ENCODE measurements around the gene PLA2G2D.

- TF ChIP-seq CTCF (IDR thresholded peaks at IDR 0.05) (no peak), POLR2A (IDR thresholded peaks at IDR 0.05) (no peak)
Observed at GRCh38 chr1:20090641-20091040, 28.7 kb downstream of the PLA2G2D start.

All from body of pancreas (tissue), 4 donors.